CD1c-positive myeloid dendritic cell (primary cell): ENCODE measurements around the gene PUSL1.

Source experiments
- DNase-seq: peaks from one replicate; pipeline ENCODE4 v3.0.0-alpha.2; 2016; ENCODE audit errors: extremely low spot score

Gene PUSL1

DNA sequence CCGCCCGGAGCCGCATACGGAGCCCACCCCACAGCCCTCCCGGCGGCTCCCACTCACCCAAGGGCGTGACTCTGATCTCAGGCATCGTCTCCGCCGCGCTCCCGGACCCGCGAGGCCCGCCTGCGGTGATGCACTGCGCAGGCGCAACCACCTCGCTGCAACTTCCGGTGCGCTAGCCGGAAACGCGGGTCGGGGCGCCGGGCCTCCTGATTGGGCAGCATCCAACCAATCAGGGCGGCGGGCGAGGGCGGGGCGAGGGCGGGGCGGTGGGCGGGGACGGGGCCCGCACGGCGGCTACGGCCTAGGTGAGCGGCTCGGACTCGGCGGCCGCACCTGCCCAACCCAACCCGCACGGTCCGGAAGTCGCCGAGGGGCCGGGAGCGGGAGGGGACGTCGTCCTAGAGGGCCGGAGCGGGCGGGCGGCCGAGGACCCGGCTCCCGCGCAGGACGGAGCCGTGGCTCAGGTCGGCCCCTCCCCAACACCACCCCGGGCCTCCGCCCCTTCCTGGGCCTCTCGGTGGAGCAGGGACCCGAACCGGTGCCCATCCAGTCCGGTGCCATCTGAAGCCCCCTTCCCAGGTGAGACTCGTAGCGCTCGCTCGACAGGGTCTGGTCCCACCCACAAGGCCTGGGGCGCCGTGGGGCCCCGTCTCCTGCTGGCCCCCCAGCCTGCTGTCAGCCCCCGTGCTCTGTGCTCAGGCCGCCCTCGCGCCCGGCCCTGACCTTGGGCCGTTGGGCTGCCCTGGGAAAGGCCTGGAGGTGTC, 16.3 kb downstream of the PUSL1 start, which contains the start of the genes CPTP and INTS11:
Gene CPTP, plus strand, starts transcription at position 279 of the 764 bp plus-strand sequence. CDS start 2,109 bp downstream, outside the sequence.
Gene INTS11, minus strand, starts transcription at position 137 of the 764 bp plus-strand sequence. Its CDS starts 52 bp downstream, at position 85.
- DNase-seq: peak; percentile 96

- no peak for DNase-seq
These were observed 17.1 kb downstream of the PUSL1 start for GRCh38 chr1:1325288-1326074.

DNA sequence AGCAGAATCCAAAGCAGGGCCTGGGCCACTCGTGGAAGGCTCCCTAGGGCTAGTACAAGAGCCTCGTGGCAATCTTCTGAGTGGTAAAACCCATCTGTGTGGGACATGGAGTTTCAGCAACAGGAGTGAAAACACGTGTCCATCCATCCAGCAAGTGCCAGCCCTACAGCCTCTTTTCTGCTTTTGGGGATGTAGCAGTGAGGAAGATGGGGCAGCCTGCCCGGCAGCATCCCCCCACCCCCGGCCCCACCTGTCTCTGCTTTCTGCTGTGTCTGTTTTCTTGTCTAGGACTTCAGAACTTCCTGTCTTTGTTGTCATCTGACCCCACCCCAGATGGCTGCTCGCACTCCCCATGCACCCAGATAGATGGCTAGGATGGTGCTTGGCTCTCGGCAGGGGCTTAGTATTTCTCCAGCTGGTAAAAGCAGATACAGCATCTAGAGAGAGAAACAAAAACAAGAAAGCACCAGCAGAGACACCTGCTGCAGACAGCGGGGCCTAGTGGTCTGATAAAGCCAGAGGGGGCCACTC, 17.7 kb downstream of the PUSL1 start:
- no peak for DNase-seq

- no peak for DNase-seq
These were observed 18.9 kb downstream of the PUSL1 start for GRCh38 chr1:1327291-1327690.

GRCh38 chr1:1328254-1328653, 19.9 kb downstream of the PUSL1 start:
- no peak for DNase-seq

DNA sequence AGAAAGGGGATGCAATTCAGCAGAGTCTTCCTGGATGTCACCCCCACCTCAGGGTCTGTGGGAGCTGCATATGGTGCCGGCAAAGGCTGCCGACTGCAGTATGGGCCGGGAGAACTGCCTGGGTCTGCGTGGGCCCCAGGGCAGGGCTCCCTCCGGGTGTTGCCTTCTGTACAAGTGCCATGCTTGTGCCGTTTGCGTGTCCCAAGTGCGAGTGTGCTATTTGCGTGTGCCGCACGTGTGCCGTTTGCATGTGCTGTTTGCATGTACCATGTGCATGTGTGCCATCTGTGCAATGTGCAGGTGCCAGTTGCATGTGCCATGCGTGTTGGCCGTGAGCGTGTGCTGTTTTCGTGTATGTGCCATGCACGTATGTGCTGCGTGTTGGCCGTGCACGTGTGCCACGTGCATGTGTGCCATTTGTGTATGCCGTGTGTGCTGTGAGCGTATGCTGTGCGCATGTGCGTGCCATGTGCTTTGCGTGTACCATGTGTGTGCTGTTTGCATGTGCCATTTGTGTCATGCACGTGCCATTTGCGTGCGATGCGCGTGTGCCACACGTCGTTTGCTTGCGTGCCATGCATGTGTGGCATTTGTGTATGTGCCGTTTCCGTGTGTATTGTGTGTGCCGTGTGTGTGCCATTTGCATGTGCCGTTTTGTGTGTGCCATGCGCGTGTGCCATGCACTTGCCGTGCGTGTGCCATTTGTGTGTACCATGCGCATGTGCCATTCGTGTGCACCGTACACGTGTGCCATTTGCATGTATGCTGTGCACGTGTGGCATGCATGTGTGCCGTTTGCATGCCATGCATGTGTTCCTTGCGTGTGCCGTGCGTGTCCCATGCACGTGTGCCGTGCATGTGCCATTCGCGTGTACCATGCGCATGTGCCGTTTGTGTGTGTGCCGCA, 21.2 kb downstream of the PUSL1 start:
- DNase-seq: no peak

GRCh38 chr1:1330366-1331067, 22.1 kb downstream of the PUSL1 start:
- DNase-seq: no peak

DNA sequence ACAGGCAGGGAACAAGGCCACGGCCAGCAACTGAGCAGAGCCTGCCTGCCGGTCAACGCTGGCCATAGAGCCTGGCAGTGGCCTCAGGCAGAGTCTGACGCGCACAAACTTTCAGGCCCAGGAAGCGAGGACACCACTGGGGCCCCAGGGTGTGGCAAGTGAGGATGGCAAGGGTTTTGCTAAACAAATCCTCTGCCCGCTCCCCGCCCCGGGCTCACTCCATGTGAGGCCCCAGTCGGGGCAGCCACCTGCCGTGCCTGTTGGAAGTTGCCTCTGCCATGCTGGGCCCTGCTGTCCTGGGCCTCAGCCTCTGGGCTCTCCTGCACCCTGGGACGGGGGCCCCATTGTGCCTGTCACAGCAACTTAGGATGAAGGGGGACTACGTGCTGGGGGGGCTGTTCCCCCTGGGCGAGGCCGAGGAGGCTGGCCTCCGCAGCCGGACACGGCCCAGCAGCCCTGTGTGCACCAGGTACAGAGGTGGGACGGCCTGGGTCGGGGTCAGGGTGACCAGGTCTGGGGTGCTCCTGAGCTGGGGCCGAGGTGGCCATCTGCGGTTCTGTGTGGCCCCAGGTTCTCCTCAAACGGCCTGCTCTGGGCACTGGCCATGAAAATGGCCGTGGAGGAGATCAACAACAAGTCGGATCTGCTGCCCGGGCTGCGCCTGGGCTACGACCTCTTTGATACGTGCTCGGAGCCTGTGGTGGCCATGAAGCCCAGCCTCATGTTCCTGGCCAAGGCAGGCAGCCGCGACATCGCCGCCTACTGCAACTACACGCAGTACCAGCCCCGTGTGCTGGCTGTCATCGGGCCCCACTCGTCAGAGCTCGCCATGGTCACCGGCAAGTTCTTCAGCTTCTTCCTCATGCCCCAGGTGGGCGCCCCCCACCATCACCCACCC, 22.9 kb downstream of the PUSL1 start, which contains the start of gene TAS1R3:
Gene TAS1R3, plus strand, starts transcription at position 213 of the 898 bp plus-strand sequence. Its CDS starts 66 bp downstream, at position 279.
- DNase-seq: no peak

DNA sequence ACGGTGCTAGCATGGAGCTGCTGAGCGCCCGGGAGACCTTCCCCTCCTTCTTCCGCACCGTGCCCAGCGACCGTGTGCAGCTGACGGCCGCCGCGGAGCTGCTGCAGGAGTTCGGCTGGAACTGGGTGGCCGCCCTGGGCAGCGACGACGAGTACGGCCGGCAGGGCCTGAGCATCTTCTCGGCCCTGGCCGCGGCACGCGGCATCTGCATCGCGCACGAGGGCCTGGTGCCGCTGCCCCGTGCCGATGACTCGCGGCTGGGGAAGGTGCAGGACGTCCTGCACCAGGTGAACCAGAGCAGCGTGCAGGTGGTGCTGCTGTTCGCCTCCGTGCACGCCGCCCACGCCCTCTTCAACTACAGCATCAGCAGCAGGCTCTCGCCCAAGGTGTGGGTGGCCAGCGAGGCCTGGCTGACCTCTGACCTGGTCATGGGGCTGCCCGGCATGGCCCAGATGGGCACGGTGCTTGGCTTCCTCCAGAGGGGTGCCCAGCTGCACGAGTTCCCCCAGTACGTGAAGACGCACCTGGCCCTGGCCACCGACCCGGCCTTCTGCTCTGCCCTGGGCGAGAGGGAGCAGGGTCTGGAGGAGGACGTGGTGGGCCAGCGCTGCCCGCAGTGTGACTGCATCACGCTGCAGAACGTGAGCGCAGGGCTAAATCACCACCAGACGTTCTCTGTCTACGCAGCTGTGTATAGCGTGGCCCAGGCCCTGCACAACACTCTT, 23.8 kb downstream of the PUSL1 start:
- DNase-seq: no peak

DNA sequence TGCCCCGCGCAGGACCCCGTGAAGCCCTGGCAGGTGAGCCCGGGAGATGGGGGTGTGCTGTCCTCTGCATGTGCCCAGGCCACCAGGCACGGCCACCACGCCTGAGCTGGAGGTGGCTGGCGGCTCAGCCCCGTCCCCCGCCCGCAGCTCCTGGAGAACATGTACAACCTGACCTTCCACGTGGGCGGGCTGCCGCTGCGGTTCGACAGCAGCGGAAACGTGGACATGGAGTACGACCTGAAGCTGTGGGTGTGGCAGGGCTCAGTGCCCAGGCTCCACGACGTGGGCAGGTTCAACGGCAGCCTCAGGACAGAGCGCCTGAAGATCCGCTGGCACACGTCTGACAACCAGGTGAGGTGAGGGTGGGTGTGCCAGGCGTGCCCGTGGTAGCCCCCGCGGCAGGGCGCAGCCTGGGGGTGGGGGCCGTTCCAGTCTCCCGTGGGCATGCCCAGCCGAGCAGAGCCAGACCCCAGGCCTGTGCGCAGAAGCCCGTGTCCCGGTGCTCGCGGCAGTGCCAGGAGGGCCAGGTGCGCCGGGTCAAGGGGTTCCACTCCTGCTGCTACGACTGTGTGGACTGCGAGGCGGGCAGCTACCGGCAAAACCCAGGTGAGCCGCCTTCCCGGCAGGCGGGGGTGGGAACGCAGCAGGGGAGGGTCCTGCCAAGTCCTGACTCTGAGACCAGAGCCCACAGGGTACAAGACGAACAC, 24.5 kb downstream of the PUSL1 start:
- no peak for DNase-seq

DNA sequence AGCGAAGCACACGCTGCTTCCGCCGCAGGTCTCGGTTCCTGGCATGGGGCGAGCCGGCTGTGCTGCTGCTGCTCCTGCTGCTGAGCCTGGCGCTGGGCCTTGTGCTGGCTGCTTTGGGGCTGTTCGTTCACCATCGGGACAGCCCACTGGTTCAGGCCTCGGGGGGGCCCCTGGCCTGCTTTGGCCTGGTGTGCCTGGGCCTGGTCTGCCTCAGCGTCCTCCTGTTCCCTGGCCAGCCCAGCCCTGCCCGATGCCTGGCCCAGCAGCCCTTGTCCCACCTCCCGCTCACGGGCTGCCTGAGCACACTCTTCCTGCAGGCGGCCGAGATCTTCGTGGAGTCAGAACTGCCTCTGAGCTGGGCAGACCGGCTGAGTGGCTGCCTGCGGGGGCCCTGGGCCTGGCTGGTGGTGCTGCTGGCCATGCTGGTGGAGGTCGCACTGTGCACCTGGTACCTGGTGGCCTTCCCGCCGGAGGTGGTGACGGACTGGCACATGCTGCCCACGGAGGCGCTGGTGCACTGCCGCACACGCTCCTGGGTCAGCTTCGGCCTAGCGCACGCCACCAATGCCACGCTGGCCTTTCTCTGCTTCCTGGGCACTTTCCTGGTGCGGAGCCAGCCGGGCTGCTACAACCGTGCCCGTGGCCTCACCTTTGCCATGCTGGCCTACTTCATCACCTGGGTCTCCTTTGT, 25.3 kb downstream of the PUSL1 start:
- DNase-seq: no peak

DNA sequence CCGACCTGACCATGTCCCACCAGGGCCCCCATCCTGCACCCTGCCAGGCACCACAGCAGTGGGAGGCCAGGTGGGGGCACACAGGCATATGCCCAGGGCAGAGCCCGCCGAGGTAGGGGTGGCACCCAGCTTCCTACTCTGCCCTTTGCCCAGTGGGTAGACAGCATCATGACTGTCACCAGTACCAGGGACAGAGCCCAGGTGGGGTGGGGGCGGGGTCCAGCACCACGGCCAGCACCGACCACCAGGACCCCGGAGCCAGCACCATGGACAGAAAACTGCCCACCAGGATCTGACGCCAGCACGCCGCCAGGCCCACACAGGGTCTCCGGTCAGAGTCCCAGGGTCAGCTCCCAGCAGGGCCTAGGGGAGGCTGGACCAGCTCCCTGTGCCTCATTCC, 26.4 kb downstream of the PUSL1 start:
- DNase-seq: no peak

GRCh38 chr1:1335283-1335682, 26.9 kb downstream of the PUSL1 start:
- DNase-seq: no peak

- no peak for DNase-seq
These were observed 27.4 kb downstream of the PUSL1 start for GRCh38 chr1:1335792-1336248.

GRCh38 chr1:1336446-1336845, 28.0 kb downstream of the PUSL1 start:
- no peak for DNase-seq

DNA sequence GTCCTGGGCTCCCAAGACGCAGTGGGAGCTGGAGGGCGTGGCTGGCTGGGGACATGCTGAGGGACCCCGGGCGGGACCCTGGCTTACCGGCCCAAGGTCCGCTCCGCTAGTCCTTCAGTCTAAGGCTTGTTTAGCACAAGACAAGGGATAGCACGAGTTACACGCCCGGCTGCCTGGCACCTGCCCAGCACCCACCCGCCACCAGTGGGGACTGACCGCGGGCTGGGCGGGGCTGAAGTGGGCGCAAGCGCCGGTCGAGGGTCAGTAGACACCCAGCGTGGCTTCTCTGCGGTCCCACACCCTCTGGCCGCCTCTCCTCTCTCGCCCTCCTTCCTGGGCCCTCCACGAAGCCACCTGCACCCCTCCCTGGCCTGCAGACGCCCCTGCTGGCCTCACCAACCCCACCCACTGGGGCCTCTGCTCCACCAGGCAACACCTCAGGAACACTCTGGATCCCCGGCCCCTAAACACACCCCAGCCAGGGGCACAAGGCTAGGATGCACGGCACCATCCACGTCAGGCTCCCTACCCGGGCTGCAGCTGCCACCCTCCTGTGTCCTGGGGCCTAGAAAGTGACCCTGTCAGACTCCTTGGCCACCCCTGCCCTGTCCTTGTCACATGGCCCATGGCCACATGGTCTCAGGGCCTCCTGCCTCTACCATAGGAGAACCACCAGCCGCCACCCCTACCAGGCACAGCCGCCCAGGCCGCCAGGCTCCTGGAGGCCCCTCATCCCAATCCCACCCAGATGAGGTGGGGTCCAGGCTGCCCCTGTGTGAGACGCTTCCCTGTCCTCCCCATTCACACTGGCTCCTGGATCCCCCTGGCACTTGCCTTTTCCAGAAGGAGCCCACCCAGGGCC, 28.8 kb downstream of the PUSL1 start:
- DNase-seq: no peak

- no peak for DNase-seq
These were observed 29.4 kb downstream of the PUSL1 start for GRCh38 chr1:1337793-1338147.
